KOPT-K1 (cell line): ENCODE data around the gene ZNF423.
"Not testable (repeated sequence)": the region's sequence is repeated elsewhere in the genome, so short reads cannot be mapped to it uniquely, and the experiment has no call there.

Experiments
- H3K27ac ChIP-seq: fragments of 200-600 bp; sonication (generic); 2 replicates; pipeline ENCODE4 v1.5.1; 2016; ENCODE audit warnings: antibody characterized with exemption, mild to moderate bottlenecking, low read depth, low read length; ENCODE audit not compliant: poor library complexity, severe bottlenecking
- H3K36me3 ChIP-seq: fragments of 200-600 bp; sonication (generic); 2 replicates; pipeline ENCODE4 v1.5.1; 2017; ENCODE audit warnings: antibody characterized with exemption, mild to moderate bottlenecking, low read length, moderate library complexity; ENCODE audit not compliant: insufficient read depth
- H3K9me3 ChIP-seq: fragments of 200-600 bp; sonication (generic); 2 replicates; pipeline ENCODE4 v1.5.1; 2017; ENCODE audit warnings: antibody characterized with exemption, low read length, mild to moderate bottlenecking; ENCODE audit not compliant: insufficient read depth, poor library complexity, severe bottlenecking

ZNF423 gene

GRCh38 chr16:49695782-49696413 lies 160.0 kb downstream of the ZNF423 start:
- H3K36me3 ChIP-seq, result no peaks in the 10 kb centered on the region
- no peaks in the 10 kb centered on the region for H3K9me3 ChIP-seq
- no peak overlapping the region for H3K27ac ChIP-seq

GRCh38 chr16:49693445-49693844 lies 162.5 kb downstream of the ZNF423 start:
- no peaks in the 10 kb centered on the region for H3K36me3 ChIP-seq
- no peaks in the 10 kb centered on the region for H3K9me3 ChIP-seq
- H3K27ac ChIP-seq, result no peak overlapping the region

- Histone ChIP-seq H3K27ac (no peak overlapping the region), H3K9me3 (no peaks in the 10 kb centered on the region), H3K36me3 (no peaks in the 10 kb centered on the region)
These were observed 165.1 kb downstream of the ZNF423 start for GRCh38 chr16:49690778-49691177.

- H3K27ac ChIP-seq, result no peak overlapping the region
- no peaks in the 10 kb centered on the region for H3K36me3 ChIP-seq
- H3K9me3 ChIP-seq, result no peaks in the 10 kb centered on the region
These were observed 167.7 kb downstream of the ZNF423 start for GRCh38 chr16:49688036-49688697.

GRCh38 chr16:49687476-49688002 lies 168.4 kb downstream of the ZNF423 start:
- Histone ChIP-seq H3K36me3 (no peaks in the 10 kb centered on the region), H3K9me3 (no peaks in the 10 kb centered on the region), H3K27ac (no peak overlapping the region)

- no peak overlapping the region for H3K27ac ChIP-seq
- H3K9me3 ChIP-seq, result peaks cover 17% of the 10 kb centered on the region
- H3K36me3 ChIP-seq, result no peaks in the 10 kb centered on the region
These were observed 171.2 kb downstream of the ZNF423 start for GRCh38 chr16:49684696-49685095.

- H3K9me3 ChIP-seq, result peaks cover 26% of the 10 kb centered on the region
- H3K36me3 ChIP-seq, result no peaks in the 10 kb centered on the region
- H3K27ac ChIP-seq, result no peak overlapping the region
These were observed 173.2 kb downstream of the ZNF423 start for GRCh38 chr16:49682577-49683165.

- Histone ChIP-seq H3K9me3 (peaks cover 26% of the 10 kb centered on the region), H3K36me3 (no peaks in the 10 kb centered on the region), H3K27ac (no peak overlapping the region)
These were observed 174.6 kb downstream of the ZNF423 start for GRCh38 chr16:49681217-49681883.

- H3K27ac ChIP-seq, result no peak overlapping the region
- peaks cover 26% of the 10 kb centered on the region for H3K9me3 ChIP-seq
- no peaks in the 10 kb centered on the region for H3K36me3 ChIP-seq
These were observed 176.8 kb downstream of the ZNF423 start for GRCh38 chr16:49679095-49679494.

GRCh38 chr16:49677661-49678060 lies 178.3 kb downstream of the ZNF423 start:
- H3K9me3 ChIP-seq, result peaks cover 26% of the 10 kb centered on the region
- H3K36me3 ChIP-seq, H3K27ac ChIP-seq: not testable (repeated sequence)

- Histone ChIP-seq H3K36me3 (no peaks in the 10 kb centered on the region), H3K9me3 (peaks cover 16% of the 10 kb centered on the region), H3K27ac (no peak overlapping the region)
These were observed 180.5 kb downstream of the ZNF423 start for GRCh38 chr16:49675413-49675812.

GRCh38 chr16:49674990-49675389 lies 180.9 kb downstream of the ZNF423 start:
- Histone ChIP-seq H3K27ac (no peak overlapping the region), H3K36me3 (no peaks in the 10 kb centered on the region), H3K9me3 (peaks cover 12% of the 10 kb centered on the region)

GRCh38 chr16:49674351-49674851 lies 181.5 kb downstream of the ZNF423 start:
- H3K9me3 ChIP-seq, result peaks cover 6% of the 10 kb centered on the region
- H3K27ac ChIP-seq, result no peak overlapping the region
- no peaks in the 10 kb centered on the region for H3K36me3 ChIP-seq

- H3K9me3 ChIP-seq, result no peaks in the 10 kb centered on the region
- no peak overlapping the region for H3K27ac ChIP-seq
- H3K36me3 ChIP-seq, result no peaks in the 10 kb centered on the region
These were observed 182.5 kb downstream of the ZNF423 start for GRCh38 chr16:49673442-49673841.

GRCh38 chr16:49672753-49673152 lies 183.2 kb downstream of the ZNF423 start:
- no peaks in the 10 kb centered on the region for H3K9me3 ChIP-seq
- H3K36me3 ChIP-seq, result no peaks in the 10 kb centered on the region
- no peak overlapping the region for H3K27ac ChIP-seq
